ENCODE results near the gene CSAD.

Gene CSAD

DNA sequence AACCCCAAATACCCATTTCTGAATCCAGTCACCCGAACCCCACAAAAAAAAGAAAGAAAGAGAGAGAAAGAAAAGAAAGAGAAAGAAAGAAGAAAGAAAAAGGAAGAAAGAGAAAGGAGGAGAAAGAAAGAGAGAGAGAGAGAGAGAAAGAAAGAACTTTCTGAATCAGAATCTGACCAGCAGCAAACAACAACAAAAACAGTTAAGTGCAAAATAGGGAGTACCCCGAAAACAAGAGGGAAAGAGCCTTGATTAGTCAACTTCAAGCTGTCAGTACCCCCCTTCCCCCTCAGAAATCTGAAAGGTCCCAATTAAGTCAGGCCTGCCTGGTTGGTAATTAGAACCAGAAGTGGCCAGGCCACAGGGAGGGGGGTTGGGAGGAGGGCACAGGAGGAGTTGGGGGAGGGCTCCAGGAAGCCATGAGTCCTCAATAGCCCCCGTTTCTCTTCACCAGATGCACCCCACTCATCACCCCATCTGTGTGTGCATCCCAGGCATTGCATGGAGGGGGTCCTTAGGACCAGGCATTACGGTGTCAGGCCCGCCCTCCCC is 41.5 kb upstream of the CSAD start:
- peak overlapping the region; percentile 23 for H3K4me3 ChIP-seq (ENCODE audit: control insufficient read depth, low read depth, low read length)
- no peak for DNase-seq (ENCODE audit: low read depth)
- TF ChIP-seq, protein P1, sequence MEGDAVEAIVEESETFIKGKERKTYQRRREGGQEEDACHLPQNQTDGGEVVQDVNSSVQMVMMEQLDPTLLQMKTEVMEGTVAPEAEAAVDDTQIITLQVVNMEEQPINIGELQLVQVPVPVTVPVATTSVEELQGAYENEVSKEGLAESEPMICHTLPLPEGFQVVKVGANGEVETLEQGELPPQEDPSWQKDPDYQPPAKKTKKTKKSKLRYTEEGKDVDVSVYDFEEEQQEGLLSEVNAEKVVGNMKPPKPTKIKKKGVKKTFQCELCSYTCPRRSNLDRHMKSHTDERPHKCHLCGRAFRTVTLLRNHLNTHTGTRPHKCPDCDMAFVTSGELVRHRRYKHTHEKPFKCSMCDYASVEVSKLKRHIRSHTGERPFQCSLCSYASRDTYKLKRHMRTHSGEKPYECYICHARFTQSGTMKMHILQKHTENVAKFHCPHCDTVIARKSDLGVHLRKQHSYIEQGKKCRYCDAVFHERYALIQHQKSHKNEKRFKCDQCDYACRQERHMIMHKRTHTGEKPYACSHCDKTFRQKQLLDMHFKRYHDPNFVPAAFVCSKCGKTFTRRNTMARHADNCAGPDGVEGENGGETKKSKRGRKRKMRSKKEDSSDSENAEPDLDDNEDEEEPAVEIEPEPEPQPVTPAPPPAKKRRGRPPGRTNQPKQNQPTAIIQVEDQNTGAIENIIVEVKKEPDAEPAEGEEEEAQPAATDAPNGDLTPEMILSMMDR (IDR thresholded peaks at IDR 0.05; ENCODE audit: control insufficient read depth, insufficient read depth, low read depth, low read length, missing control alignments): no peak

DNA sequence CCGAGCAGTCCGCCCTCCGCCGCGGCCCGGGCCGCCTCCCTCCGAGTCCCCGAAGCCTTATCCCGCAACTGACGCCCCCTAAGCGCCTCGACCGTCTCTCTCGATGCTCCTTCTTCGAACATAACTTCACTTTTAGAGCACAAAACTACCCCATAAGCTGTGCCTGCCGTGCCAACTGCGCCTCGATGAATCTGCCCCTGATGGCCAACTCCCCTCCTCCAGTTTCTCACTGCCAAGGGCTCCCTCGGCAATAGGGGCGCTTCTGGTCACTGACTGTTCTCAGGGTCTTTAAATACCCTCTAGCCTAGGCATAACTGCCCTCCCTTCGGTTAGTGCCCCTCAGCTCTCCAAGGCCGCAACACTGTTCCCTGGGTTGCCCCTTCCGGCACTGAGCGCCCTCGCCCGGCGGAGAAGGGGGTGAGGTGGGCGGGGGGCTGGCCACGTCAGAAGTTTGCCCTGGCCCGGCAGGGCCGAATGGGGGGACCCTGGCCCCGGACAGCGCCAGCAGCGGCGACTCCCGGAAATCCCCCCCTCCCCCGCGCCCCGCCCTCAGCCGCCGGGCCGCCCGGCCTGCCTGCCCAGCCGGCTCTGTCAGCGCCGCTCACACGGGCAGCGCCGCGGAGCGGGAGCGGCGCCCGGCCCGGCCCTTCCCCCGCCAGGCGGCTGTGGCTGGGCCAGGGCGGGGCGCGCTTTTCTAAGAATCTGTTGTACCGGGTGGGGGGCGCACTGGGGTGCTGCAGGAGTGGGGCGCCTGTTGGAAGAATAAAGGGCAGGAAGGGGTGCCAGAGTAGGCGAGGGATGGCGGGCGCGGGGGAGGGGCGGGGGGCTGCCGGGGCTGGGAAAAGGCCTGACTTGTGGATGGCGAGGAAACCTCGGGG is 40.7 kb upstream of the CSAD start:
- no peak for DNase-seq (ENCODE audit: low read depth)
- TF ChIP-seq, protein P1 (IDR thresholded peaks at IDR 0.05; ENCODE audit: control insufficient read depth, insufficient read depth, low read depth, low read length, missing control alignments): peak; percentile 16
- H3K4me3 ChIP-seq (ENCODE audit: control insufficient read depth, low read depth, low read length): peak overlapping the region; percentile 47

DNA sequence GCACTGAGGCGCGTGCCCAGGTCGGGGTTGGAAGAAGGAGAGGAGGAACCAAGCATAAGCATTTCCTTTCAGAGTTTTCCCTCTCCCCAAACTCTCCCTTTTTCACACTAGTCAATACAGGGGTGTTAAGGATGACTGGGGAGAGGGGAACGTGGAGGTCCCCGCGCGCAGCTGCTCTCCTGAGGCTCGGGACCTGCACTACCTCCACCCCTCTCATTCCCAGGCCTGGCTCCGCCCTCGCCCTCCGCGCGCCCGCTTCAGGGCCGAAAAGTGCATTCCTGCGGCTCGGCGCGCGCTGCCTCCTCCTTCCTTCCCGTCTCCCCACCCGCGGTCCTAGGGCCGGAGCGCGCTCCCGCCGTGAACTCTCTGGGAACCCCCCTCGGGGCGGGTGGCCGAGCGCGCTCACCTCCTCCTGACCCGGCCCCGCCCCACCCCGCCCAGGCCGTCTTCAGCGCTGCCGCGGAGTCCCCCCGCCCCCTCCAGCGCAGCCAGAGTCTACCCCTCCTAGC is 40.0 kb upstream of the CSAD start:
- TF ChIP-seq, protein P1 (IDR thresholded peaks at IDR 0.05; ENCODE audit: control insufficient read depth, insufficient read depth, low read depth, low read length, missing control alignments): no peak
- H3K4me3 ChIP-seq (ENCODE audit: control insufficient read depth, low read depth, low read length): peak overlapping the region; percentile 83
- DNase-seq (ENCODE audit: low read depth): no peak

DNA sequence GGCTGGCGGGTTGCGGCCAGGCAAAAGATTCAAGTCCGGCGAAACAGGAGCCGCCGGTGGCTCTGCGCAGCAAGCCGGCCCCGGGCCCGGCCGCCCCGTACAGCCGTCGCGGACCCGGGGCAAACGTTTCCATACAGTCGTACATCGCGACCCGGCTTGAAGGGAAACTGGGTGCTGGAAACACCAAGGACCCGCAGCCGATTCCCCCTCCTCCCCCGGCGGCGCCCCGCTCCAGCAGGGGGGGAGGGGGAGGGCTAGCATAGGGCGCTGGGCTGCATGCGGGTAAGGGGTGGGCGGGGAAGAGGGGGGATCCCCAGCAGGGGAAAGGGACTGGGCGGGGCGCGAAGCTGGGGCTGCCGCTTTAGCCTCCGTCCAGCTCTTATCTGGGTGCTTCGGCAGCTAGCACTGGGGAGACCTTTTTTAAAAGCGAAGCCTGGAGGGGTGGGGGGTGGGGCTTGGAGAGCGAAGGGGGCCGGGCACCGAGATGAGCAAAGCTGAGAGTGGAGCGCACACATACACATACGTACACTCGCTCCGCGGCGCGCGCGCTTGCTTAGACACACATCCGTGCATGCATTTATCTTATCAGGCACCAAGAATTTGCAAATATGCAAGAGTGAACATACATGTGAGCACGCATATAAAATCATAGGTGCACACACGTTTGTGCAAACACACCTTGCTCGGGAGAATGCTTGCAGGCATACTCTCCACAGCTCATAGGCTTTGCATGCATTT is 39.4 kb upstream of the CSAD start:
- H3K4me3 ChIP-seq (ENCODE audit: control insufficient read depth, low read depth, low read length): peak overlapping the region; percentile 83
- TF ChIP-seq, protein P1 (IDR thresholded peaks at IDR 0.05; ENCODE audit: control insufficient read depth, insufficient read depth, low read depth, low read length, missing control alignments): no peak
- DNase-seq (ENCODE audit: low read depth): no peak

DNA sequence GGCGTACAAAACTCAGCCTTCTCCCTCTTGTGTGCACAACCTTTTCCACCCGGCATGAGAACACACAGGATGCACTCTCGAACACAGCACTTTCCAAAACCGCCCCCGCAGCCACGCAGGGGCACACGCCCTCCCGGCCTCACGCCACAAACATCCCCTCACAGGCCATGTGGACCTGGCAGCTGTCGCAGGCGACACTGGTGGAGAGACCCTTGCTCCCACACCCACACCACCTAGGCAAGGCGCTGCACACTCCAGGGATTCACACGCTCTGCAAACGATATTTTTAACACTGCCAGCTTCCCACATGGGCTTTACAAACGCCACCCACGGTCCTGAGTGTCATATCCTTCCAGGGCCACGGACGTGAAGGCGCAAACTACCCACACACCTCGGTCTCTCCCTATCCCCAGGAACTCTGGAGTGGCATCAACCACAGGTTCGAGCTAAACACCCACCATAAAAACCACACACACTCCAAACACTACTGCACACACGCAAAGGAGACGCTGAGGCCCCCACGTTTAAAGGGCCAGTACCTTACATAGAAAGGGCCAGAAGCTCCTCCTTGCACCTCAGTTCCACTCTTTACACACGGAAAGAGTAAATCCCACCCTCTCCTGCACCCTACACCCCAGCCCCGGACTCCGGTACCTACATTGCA is 38.7 kb upstream of the CSAD start:
- H3K4me3 ChIP-seq (ENCODE audit: control insufficient read depth, low read depth, low read length): peak overlapping the region; percentile 83
- no peak for DNase-seq (ENCODE audit: low read depth)
- TF ChIP-seq, protein P1 (IDR thresholded peaks at IDR 0.05; ENCODE audit: control insufficient read depth, insufficient read depth, low read depth, low read length, missing control alignments): no peak
